GM18858 (cell line): ENCODE results near the gene RSRC2.
A peak's percentile ranks its signal among the peaks of the same experiment; 100 is the strongest.
"Not testable (repeated sequence)": the region's sequence is repeated elsewhere in the genome, so short reads cannot be mapped to it uniquely, and the experiment has no call there.

ENCODE experiments used
- ATAC-seq: cut with Tn5 transposase; IDR thresholded peaks from one replicate; pipeline ENCODE4 v1.9.1; 2021; ENCODE audit not compliant: unreplicated experiment

RSRC2 gene

DNA sequence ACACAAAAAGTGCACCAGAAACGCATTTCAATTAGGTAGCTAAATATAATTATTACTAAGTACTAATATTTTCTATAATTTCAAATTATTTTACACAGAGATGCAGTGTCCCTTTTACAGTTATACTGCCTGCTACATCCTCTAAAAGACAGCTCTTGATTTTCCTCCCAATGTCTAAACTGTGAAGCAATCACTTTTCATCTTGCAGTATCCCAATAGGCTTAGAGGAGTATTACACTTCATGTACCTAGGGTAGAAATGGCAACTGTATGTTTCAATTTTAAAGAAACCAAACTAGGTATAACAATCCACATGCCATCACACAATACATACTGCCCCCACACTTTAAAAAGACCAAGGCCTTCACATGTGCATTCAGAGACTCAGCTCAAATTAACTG lies 7.3 kb downstream of the RSRC2 start:
- no peak for ATAC-seq

DNA sequence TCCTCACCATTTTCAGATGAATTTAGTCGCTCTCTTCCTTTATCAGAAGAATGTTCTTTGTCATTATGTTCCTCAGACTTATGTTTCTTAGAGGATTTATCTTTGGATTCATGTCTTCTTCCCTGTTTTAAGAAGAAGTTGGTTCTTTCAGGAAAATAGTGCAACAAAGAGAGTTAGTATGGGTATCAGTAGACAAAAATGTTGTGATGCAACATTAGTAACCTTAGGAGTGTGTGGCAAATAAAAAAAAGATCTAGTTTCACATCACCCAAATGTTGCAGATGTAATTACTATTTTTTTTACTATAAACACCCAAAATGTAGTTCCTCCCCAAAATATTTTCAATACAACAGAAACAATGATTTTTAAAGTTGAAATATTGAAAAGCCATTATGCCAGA lies 7.8 kb downstream of the RSRC2 start:
- ATAC-seq = no peak

DNA sequence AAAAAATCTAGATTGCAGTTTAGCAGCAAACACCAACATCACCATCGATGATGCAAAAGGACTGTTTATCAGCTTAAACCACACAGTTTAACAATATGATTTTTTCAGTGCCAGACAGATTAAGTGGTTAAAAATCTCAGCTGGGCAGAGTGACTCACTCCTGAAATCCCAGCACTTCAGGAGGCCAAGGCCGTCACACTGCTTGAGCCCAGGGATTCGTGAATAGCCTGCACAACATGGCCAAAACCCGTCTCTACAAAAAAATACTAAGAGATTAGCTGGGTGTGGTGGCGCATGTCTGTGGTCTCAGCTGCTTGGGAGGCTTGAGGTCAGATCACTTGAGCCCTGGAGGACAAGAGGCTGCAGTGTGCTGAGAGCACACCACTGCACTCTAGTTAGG lies 8.9 kb downstream of the RSRC2 start:
- no peak for ATAC-seq

DNA sequence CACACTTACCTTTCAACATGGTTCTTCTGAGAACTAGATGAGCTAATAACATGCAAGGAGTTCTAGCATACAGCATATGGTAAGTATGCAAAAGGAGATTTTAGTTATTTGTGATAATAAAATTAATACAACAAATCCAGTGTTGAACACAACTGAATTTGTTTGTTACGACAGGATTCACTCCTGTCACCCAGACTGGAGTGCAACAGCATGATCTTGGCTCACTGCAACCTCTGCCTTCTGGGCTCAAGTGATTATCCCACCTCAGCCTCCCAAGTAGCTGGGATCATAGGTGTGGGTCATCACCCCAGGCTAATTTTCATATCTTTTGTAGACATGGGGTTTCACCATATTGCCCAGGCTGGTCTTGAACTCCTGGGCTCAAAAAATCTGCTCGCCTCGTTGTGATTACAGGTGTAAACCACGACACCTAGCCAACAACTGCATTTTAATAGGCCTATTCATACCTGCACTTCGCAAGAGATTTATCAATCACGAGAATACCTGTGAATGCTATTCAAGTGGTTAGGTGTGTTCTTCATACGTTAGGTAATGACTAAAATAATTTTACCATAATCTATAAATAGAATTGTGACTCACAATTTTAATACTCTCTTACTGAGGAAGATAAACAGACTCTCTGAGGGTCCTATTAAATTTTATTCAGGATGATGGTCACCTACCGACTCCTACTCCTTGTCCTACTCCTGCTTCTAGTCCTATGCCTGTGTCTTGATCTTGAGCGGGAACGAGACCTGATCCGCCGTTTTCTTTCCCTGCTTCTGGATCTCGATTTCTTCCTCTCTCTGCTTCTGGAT lies 10.0 kb downstream of the RSRC2 start:
- no peak for ATAC-seq

DNA sequence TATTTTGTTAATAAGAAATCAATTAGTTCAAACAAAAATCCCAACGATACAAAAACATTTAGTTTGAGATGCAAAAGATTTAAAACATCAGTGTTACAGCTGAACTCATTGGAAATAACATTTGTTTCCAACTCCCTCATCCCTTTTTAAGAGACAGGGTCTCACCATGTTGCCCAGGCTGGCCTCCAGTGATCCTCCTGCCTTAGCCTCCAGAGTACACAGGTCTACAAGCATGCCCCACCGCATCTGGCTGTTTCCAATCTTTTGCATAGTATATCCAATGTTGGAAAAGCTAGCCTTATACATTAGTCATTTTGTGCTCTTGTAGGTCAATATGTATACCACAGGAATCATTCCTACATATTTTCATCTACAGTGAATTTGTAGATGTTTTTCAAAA lies 11.5 kb downstream of the RSRC2 start:
- ATAC-seq = no peak

DNA sequence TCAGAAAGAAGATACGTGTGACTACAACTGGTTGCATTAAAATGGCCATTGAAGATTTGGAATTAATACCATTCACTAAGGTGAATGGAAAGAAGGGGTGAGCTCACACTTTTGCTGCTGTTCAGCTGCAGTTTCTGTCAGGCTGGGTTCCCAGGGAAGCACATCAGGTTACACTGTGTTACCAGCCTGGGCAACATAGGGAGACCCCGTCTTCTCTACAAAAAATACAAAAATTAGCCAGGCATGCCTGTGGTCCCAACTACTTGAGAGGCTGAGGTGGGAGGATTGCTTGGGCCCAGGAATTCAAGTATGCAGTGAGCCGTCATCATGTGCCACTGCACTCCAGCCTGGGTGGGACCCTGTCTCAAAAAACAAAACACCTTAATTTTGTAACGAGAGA lies 13.1 kb downstream of the RSRC2 start:
- no peak for ATAC-seq

DNA sequence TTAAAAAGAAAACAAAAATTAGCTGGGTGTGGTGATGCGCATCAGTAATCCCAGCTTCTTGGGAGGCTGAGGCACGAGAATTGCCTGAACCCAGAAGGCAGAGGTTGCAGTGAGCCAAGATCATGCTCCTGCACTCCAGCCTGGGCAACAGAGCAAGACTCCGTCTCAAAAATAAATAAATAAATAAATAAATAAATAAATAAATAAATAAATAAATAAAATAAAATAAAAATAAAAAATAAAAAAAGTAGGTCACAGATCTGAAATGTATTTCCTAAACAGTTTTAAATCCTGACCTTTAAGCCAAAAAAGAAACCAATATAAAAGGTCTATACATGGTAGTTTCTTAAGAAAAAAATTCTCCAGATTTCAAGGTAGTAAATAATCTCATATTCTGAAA lies 13.7 kb downstream of the RSRC2 start:
- ATAC-seq = not testable (repeated sequence)

DNA sequence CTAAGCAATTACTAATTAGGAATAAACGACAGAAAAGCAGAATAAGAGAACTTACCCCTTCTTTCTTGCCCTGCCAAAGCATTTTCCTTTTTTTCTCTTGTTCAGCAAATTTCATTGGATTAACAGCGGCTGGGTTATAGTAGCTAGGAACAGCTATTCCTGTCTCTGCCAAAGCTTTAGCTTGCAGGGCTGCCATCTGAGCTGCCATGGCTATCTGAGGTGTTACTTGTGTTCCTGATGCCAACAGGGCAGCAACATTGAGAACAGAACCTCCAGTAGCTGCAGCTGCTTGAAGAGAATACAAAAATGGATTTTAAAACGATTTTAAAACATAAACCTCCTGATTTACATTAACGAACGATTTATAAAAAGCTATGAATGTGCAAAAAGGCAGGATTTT lies 18.6 kb downstream of the RSRC2 start:
- no peak for ATAC-seq

DNA sequence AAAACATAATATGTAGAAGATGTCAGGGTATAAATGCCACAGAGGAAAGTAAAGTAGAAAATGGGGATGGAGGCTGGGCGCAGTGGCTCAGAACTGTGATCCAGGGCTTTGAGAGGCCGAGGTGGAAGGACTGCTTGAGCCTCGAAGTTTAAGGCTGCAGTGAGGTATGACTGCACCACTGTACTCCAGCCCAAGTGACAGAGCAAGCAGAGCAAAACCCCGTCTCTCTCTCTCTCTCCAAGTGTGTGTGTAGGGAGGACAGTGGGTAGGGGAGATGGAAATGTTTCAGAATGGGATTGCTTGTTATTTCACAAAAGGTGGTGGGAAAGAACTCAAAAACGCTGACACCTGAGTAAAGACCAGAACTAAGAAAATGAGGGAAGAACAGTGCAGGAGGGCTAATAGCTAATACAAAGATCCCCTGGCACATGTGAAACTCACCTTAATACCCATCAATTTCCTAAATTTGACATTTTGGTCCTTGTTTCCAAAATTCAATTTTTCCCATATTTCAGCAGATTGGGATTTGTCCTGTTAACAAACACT lies 20.3 kb downstream of the RSRC2 start:
- ATAC-seq = no peak

DNA sequence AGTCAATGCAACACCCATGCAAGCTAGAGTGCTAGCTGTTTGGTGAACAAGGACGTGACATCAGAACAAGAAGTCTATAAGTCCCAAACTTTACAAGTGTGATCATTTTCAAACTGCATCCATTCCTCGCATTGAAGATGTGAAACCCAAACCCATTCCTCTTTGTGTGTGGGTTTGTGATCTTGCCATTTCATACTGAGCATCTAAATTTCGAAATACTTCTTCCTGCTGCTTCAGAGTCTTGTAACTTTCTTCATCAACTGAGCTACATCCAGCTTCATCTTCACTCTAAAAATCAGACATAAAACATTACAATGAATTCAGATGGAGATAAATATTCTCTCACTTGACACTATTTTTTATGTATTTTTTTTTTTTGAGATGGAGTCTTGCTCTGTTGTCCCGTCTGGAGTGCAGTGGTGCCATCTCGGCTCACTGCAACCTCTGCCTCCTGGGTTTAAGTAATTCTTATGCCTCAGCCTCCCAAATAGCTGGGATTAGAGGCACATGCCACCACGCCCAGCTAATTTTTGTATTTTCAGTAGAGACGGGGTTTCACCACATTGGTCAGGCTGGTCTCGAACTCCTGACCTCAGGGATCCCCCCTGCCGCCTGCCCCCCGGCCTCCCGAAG lies 21.2 kb downstream of the RSRC2 start:
- no peak for ATAC-seq

DNA sequence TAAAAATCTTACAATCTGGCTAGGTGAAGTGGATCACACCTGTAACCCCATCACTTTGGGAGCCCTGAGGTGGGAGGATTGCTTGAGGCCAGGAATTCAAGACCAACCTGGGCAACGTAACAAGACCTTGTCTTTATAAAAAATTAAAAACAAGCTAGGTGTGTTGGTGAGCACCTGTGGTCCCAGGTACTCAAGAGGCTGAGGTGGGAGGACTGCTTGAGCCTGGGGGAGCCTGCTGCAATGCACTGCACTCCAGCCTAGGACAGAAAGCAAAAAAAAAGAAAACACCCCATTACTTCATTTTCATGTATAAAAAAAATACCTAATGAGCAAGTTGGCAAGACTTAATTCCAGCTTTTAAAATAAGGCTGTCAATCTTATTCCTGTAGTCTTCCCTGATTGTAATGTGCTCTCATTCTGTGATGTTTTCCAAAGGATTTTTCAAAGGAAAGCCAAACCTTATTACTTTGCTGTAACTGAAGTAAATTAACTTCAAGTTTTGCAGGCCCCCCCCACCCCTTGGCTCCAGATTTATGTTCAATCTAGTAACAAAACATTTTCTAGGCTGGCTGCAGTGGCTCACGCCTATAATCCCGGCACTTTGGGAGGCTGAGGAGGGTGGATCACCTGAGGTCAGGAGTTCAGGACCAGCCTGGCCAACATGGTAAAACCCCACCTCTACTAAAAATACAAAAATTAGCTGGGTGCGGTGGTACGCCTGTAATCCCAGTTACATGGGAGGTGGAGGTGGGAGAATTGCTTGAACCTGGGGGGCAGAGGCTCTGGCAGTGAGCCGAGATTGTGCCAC lies 22.7 kb downstream of the RSRC2 start:
- ATAC-seq = no peak

DNA sequence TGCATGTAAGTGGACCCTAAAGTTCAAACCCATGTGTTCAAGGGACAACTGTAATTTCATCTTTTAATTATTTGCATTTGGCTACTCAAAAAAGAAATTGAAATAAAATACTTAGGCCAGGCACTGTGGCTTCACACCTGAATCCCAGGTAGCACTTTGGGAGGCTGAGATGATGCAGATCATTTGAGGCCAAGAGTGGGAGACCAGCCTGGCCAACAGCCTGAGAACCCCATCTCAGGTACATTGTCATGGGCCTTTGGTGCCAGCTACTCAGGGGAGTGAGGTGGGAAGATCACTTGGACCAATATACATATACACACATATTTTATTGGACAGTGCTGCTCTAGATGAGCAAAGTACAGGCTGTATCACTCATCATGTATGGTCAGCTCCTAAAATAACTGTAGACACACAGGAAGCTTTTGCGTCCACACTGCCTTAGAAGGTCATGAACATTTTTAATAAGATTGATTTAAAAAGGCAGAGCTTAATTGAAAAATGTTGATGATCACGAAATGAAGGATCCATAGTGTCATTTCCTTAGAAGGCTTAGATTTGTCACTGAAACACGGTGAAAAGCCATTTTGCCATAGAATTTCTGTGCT lies 23.5 kb downstream of the RSRC2 start:
- ATAC-seq = no peak

DNA sequence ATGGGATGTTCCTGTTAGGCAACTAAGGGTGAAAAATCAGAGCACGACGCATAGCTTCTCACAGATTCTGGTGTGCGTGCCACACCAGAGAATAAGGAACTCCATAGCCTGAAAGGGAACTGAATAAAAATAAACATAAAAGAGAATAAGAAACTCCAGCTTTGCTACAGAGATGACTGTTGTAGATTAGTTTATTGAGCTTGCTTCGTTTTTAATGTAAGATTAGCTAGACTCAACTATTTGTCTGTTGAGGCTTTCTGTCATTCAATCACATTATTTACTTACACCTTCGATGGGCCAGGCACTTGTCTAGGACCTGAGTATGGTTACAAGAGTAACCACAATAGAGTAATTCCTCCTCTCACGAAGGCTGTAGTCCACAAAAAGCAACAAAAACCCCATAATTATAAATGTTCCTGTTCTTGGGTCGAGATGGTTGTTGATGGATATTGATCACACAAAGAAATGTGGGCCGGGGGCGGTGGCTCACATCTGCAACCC lies 25.2 kb downstream of the RSRC2 start:
- peak; percentile 2 for ATAC-seq

DNA sequence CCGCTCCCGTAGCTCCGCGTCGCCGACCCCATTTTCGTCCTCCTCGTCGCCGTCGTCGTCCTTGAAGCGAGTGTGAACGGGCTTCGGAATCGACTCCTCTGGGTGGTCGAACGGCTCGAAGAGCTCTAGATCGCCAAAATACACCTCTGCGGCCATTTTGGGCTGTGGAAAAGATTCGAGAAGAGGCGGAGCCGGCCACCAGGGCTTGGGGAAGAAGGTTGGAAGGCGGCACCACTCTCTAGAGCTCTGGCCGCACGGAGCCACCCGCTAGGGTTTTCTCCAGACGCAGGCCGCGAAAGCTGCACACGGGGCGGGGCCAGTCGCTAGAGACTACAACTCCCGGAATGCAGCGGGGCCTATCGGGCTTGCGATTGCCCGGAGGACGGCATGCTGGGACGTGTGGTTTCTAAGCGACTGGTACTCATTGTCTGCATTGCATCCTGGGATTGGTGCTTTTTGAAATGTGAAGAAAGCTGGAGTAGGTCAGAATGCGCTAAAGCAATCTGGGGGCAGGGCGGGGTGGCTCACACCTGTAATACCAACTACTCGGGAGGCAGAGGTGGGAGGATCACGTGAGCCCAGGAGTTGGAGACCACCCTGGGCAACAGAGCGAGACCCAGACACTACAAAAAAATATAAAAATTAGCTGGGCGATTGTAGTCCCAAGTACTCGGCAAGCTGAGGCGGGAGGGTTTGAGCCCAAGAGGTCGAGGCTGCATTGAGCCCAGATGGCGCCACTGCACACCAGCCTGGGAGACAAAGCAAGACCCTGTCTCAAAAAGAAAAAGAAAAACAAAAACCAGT lies 25.8 kb downstream of the RSRC2 start, which contains the start of gene ZCCHC8:
Gene ZCCHC8, minus strand, starts transcription at position 248 of the 804 bp plus-strand sequence. Its CDS starts 92 bp downstream, at position 156.
- peak; percentile 77 for ATAC-seq

DNA sequence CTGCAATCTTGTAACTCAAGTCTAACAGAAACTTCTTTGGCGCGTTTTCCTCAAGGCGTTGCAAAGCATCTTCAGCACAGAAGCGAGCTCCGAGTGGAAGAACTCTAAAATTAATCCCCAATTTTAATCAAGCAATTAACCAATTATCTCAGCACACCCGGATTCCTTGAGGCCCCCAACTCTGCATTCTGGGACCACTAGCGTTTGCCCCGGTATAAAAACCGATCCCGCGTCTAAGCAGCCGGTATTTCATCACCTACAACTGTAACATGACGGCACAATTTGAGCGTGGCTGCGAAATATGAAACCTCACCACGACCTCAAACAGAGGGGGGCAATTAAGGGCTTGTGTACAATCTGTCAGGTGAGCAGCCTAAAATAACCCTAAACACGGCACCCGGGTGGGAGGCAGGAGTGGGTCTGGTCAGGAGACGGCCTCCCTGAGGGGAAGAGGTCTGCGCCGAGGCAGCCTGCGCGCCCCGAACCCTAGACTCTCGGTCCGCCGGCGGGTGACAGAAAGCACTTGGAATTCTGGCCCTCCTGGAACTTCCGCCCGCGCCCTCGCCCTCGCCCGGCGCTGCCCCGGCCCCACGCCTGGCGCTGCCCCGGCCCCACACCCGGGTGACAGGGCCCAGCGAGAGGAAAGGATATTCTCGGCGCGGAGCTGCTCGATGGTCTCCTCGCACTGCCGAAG lies 26.6 kb downstream of the RSRC2 start:
- ATAC-seq = no peak

DNA sequence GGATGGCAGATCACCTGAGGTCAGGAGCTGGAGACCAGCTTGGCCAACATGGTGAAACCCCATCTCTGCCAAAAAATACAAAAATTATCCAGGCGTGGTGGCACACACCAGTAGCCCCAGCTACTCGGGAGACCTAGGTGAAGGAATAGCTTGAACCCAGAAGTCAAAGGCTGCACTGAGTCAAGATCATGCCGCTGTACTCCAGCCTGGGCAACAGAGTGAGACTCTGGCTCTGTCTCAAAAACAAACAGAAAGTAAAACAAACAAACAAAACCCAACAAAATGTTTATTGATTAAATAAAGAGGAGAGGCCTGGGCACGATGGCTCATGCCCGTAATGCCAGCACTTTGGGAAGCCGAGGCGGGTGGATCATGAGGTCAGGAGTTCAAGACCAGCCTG lies 31.5 kb downstream of the RSRC2 start:
- ATAC-seq = no peak

DNA sequence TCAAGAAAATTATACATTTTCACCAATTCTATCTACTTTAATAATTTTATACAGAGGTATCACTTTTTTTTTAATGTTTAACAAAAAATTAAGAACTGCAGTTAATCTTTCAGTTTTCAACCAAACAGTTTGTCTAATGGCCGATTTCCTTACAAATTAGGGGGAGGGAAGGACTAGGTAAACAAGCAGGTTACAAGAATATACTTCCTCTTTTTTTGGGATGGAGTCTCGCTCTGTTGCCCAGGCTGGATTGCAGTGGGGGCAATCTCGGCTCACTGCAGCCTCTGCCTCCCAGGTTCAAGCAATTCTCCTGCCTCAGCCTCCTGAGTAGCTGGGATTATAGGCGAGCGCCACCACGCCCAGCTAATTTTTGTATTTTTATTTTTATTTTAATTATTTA lies 33.5 kb downstream of the RSRC2 start:
- ATAC-seq = not testable (repeated sequence)

DNA sequence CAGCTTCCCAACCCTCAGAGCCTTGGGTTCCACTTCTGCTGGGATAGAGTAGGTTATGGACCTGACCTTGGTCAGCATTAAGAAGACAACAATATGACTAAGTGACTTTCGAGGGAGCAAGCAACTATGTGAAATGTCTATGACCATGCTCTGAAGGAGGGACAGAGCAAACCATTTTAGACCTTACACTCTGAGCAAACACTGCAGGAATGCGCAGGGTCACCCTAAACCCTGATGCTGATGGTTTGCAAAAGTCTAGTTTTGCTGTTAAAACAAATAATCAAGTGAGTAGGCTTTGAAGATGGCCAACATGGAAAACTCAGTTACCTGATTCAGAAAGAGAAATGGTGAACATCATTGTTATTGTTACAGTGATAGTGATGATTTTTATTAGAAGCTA lies 34.7 kb downstream of the RSRC2 start:
- ATAC-seq = no peak

DNA sequence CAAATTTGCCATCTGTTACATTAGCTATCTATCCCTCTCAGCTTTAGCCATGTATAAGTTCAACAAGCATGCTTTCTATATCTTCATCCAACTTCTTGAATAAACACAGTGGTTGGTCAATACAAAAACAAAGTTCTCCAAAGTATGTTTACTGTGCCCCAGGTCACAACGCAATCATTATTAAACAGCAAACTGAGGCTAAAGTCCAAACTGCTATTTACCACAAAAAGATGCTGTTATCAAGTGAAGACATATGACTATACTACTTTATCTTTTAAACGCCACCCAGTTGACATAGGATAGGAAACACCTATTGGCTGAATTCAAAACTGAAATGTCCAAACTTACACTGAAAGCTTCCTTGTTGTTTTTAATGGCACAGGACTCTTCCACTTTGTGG lies 37.7 kb downstream of the RSRC2 start:
- no peak for ATAC-seq
